Keratinocyte (primary cell): Measurements from ENCODE around the gene CSNK1G1.

Source experiments
- CTCF ChIP-seq, 3 experiments: IDR thresholded peaks in 1 of 3; conservative IDR thresholded peaks in 1 of 3; optimal IDR thresholded peaks in 1 of 3; 2 replicates in 2 of 3; 3 replicates in 1 of 3; pipeline versions ENCODE3 to v1.5.1; 2011; ENCODE audit warnings: low read length in 3 of 3, mild to moderate bottlenecking in 3 of 3, moderate library complexity in 2 of 3, control low read depth in 1 of 3, inconsistent platforms in 1 of 3; ENCODE audit not compliant: insufficient read depth in 2 of 3; ENCODE audit errors: extremely low read depth in 1 of 3
- EZH2 ChIP-seq: IDR thresholded peaks from one replicate; pipeline ENCODE4 v1.6.1; 2012; ENCODE audit warnings: inconsistent platforms, mild to moderate bottlenecking, low read length, moderate library complexity

DNA sequence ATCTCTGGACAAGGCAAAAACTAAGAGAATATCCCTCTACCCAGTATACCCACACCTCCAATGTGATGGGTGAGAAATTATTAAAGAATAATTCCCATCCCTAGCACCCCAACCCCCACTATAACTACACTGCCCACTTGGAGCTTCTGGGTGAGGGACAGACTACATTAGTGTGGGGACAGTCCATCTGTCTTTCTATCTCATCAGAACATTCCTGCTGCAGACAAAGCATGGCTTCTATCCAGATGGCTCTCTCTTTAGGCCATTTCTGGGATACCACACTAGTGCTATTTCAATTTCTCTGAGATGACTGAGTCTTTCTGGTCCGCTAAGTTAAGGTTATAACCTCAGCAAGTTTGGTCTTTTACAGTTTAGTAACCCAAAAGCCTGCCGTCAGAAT is 6.6 kb downstream of the CSNK1G1 start:
- TF ChIP-seq CTCF (optimal IDR thresholded peaks at IDR 0.05 in 1 of 3, IDR thresholded peaks at IDR 0.05 in 1 of 3, conservative IDR thresholded peaks at IDR 0.05 in 1 of 3; ENCODE audit: extremely low read depth in 1 of 3, insufficient read depth in 2 of 3, low read length in 3 of 3): no peak
- TF ChIP-seq EZH2: no peak
